Stomach (tissue), 9 donors: Measurements from ENCODE around the gene SPTLC1. TPM values are rescaled to one million over a fixed set of nuclear protein-coding genes. Genes with fewer than 3 reads are reported as not detected.

Experiments
- DNase-seq, 2 donors: peaks; one replicate each; pipeline versions ENCODE4 v3.0.0 to v3.0.0-alpha.2; 2013 to 2019
- H3K27ac ChIP-seq, 5 donors: fragments of 200-600 bp in 4 of 5; sonication (generic) in 4 of 5; one replicate each; pipeline ENCODE4 v1.5.1; 2013 to 2019; ENCODE audit warnings: mild to moderate bottlenecking in 1 of 5, moderate library complexity in 1 of 5
- H3K27me3 ChIP-seq, 3 donors: fragments of 200-600 bp; sonication (generic); one replicate each; pipeline ENCODE4 v1.5.1; 2017 to 2019; ENCODE audit warnings: mixed run types in 1 of 3
- H3K36me3 ChIP-seq, 4 donors: fragments of 200-600 bp; sonication (generic); 1 replicate in 3 of 4; 2 replicates in 1 of 4; pipeline ENCODE4 v1.5.1; 2016 to 2019
- H3K4me1 ChIP-seq, 4 donors: fragments of 200-600 bp; sonication (generic); one replicate each; pipeline ENCODE4 v1.5.1; 2016 to 2019
- H3K4me3 ChIP-seq, 4 donors: fragments of 200-600 bp; sonication (generic) in 3 of 4; one replicate each; pipeline ENCODE4 v1.5.1; 2016 to 2019; ENCODE audit warnings: mild to moderate bottlenecking in 1 of 4
- H3K9me3 ChIP-seq, 4 donors: fragments of 200-600 bp; sonication (generic); one replicate each; pipeline ENCODE4 v1.5.1; 2016 to 2019
- CTCF ChIP-seq, 7 experiments: fragments of 450-650 bp in 4 of 7; fragments of 200-600 bp in 3 of 7; sonication (generic) in 3 of 7; IDR thresholded peaks; one replicate each; pipeline ENCODE4 v1.5.1; 2016 to 2019; ENCODE audit warnings: antibody characterized with exemption in 7 of 7, control low read depth in 2 of 7, mild to moderate bottlenecking in 1 of 7
- EP300 ChIP-seq: sonication (generic); formaldehyde crosslinking; IDR thresholded peaks from one replicate; pipeline ENCODE4 v1.6.1; 2017; ENCODE audit warnings: antibody characterized with exemption
- POLR2A ChIP-seq, 4 donors: fragments of 450-650 bp; IDR thresholded peaks; one replicate each; pipeline ENCODE4 v1.6.1; 2016; ENCODE audit warnings: antibody characterized with exemption in 4 of 4, control low read depth in 2 of 4, mild to moderate bottlenecking in 1 of 4, moderate library complexity in 1 of 4
- POLR2AphosphoS5 ChIP-seq, 3 donors: sonication (generic); formaldehyde crosslinking; IDR thresholded peaks; one replicate each; pipeline ENCODE4 v1.6.1; 2016; ENCODE audit warnings: antibody characterized with exemption in 3 of 3
- WGBS, 5 donors: extraction: QIAGEN DNeasy Blood & Tissue Kit in 3 of 5; methylation state at CpG; one replicate each; pipeline versions ENCODE4 v1.1.5 to v1.1.7; 2013 to 2018; 5-methylcytosine and 5-hydroxymethylcytosine counted together
- intact Hi-C: fragments of 100-400 bp; cut with DNase I; formaldehyde crosslinking; loops from one replicate; pipeline ENCODE4 v1.15.1; 2023; ENCODE audit warnings: low total_unique reads
- polyA plus RNA-seq, 3 donors: library from polyadenylated mRNA; stranded (reverse); fragments of 200-250 nt; gene quantifications; one replicate each; pipeline ENCODE4 v1.2.3, GENCODE V29; 2013
- small RNA-seq, 4 donors: library from RNA; depleted of rRNA; stranded (forward); fragments of <200 nt; gene quantifications; one replicate each; pipeline ENCODE3, GENCODE V24; 2016
- total RNA-seq, 5 donors: library from RNA; depleted of rRNA; stranded (reverse); fragments of >200 nt; gene quantifications; one replicate each; pipeline versions ENCODE4 v1.1.0 to v1.2.3, GENCODE V29; 2014 to 2016
- donor health status: healthy with polysubstance abuse.
- donor health status: Bipolar disorder and iron deficiency.
- donor health status: healthy.

SPTLC1 gene
- total and polyA plus RNA-seq, 8 donors, result 14.4 to 157 (median 49.2) TPM

GRCh38 chr9:91991721-91992341 is 123.4 kb downstream of the SPTLC1 start:
- Histone ChIP-seq H3K27me3 (peaks cover 0 to 5% (median 0%) of the 10 kb centered on the region in 3 donors), H3K4me1 (no peaks in the 10 kb centered on the region), H3K9me3 (no peaks in the 10 kb centered on the region), H3K27ac (no peak overlapping the region), H3K36me3 (no peaks in the 10 kb centered on the region), H3K4me3 (no peak overlapping the region)
- DNase-seq, result no peak
- intact Hi-C loops, result no loop called here
- TF ChIP-seq POLR2A (IDR thresholded peaks at IDR 0.05), result no peak
- TF ChIP-seq EP300, result no peak
- no peak for TF ChIP-seq CTCF (IDR thresholded peaks at IDR 0.05)
- TF ChIP-seq POLR2AphosphoS5 (IDR thresholded peaks at IDR 0.05), result no peak
- 68 to 89% (median 82%) methylated on average over 20 of the region's 20 CpGs for WGBS, 5 donors

- no peaks in the 10 kb centered on the region for H3K4me1 ChIP-seq
- 84 to 99% (median 88%) methylated on average over 2 of the region's 2 CpGs for WGBS, 5 donors
- TF ChIP-seq POLR2AphosphoS5 (IDR thresholded peaks at IDR 0.05) (no peak), EP300 (no peak), CTCF (IDR thresholded peaks at IDR 0.05) (no peak), POLR2A (IDR thresholded peaks at IDR 0.05) (no peak)
- no peak overlapping the region for H3K4me3 ChIP-seq
- H3K27ac ChIP-seq, result no peak overlapping the region
- no peak for DNase-seq
- intact Hi-C loops, result no loop called here
- H3K9me3 ChIP-seq, result peaks cover 0 to 4% (median 0%) of the 10 kb centered on the region in 4 donors
- H3K36me3 ChIP-seq, result no peaks in the 10 kb centered on the region
- H3K27me3 ChIP-seq, result no peaks in the 10 kb centered on the region
Observed at GRCh38 chr9:91986248-91986647, 129.0 kb downstream of the SPTLC1 start.

GRCh38 chr9:91985692-91986091 is 129.5 kb downstream of the SPTLC1 start:
- no peak for TF ChIP-seq POLR2AphosphoS5 (IDR thresholded peaks at IDR 0.05)
- TF ChIP-seq EP300, result no peak
- no peak for TF ChIP-seq POLR2A (IDR thresholded peaks at IDR 0.05)
- TF ChIP-seq CTCF (IDR thresholded peaks at IDR 0.05), result no peak
- intact Hi-C loops, result no loop called here
- DNase-seq, result no peak
- Histone ChIP-seq H3K27ac (no peak overlapping the region), H3K4me1 (no peaks in the 10 kb centered on the region), H3K4me3 (no peak overlapping the region), H3K27me3 (no peaks in the 10 kb centered on the region), H3K36me3 (no peaks in the 10 kb centered on the region), H3K9me3 (peaks cover 0 to 8% (median 0%) of the 10 kb centered on the region in 4 donors)
- 86 to 94% (median 90%) methylated on average over 2 of the region's 2 CpGs for WGBS, 5 donors

Small RNAs within 50 kb of the gene (small RNA-seq; reads per million reads assigned to genes)
- gene MTATP6P29 (0 reads per million in 4 donors), gene MTND4LP7 (0 reads per million in 4 donors)

Other genes with a start within 250 kb of the SPTLC1 start
- 10 to 100 TPM in 3 of 5 donors, 1 to 10 TPM in 2; 6.1 to 21.4 (median 15.6) TPM for gene ROR2, start 165.2 kb downstream of the SPTLC1 start, total RNA-seq
- 10 to 100 TPM in 1 of 3 donors, 1 to 10 TPM in 2; 3.0 to 12.0 (median 7.6) TPM for gene ROR2, start 165.2 kb downstream of the SPTLC1 start, polyA plus RNA-seq
- 100 to 1,000 TPM in 3 of 5 donors, 10 to 100 TPM in 2; 59.5 to 328 (median 118) TPM for gene IARS1, start 178.3 kb upstream of the SPTLC1 start, total RNA-seq
- gene IARS1, start 178.3 kb upstream of the SPTLC1 start, polyA plus RNA-seq, result 10 to 100 TPM; 11.0 to 22.2 (median 20.2) TPM
- 10 to 100 TPM; 20.4 to 75.4 (median 32.1) TPM for gene NOL8, start 209.9 kb upstream of the SPTLC1 start, total RNA-seq
- gene NOL8, start 209.9 kb upstream of the SPTLC1 start, polyA plus RNA-seq, result 10 to 100 TPM; 11.9 to 22.2 (median 14.7) TPM
- 10 to 100 TPM in 2 of 5 donors, 1 to 10 TPM in 3; 1.3 to 37.9 (median 6.4) TPM for gene CENPP, start 210.5 kb upstream of the SPTLC1 start, total RNA-seq
- 1 to 10 TPM; 1.4 to 2.9 (median 2.4) TPM for gene CENPP, start 210.5 kb upstream of the SPTLC1 start, polyA plus RNA-seq